ENCODE results near the gene FOXO1. TPM values are rescaled to one million over a fixed set of nuclear protein-coding genes. Genes with fewer than 3 reads are reported as not detected.

Gene FOXO1
- total RNA-seq, 1 donor from 2014 or later: 7.6 TPM

- H3K36me3 ChIP-seq (ENCODE audit: control insufficient read depth, insufficient read depth, low read length): no peaks in the 10 kb centered on the region
- no peak overlapping the region for H3K4me3 ChIP-seq (ENCODE audit: low read depth, low read length)
- DNase-seq (ENCODE audit: low read depth) (no peak), FAIRE-seq (no peak)
- H3K27me3 ChIP-seq (ENCODE audit: control insufficient read depth, insufficient read depth, low read length): no peaks in the 10 kb centered on the region
- no peak for TF ChIP-seq CTCF (IDR thresholded peaks at IDR 0.05; ENCODE audit: insufficient read depth, low read length, severe bottlenecking)
Observed at GRCh38 chr13:40599747-40600146, 66.7 kb downstream of the FOXO1 start.

GRCh38 chr13:40599124-40599523 is 67.3 kb downstream of the FOXO1 start:
- H3K36me3 ChIP-seq (ENCODE audit: control insufficient read depth, insufficient read depth, low read length): no peaks in the 10 kb centered on the region
- no peak overlapping the region for H3K4me3 ChIP-seq (ENCODE audit: low read depth, low read length)
- FAIRE-seq: no peak
- TF ChIP-seq CTCF (IDR thresholded peaks at IDR 0.05; ENCODE audit: insufficient read depth, low read length, severe bottlenecking): no peak
- DNase-seq (ENCODE audit: low read depth): no peak
- no peaks in the 10 kb centered on the region for H3K27me3 ChIP-seq (ENCODE audit: control insufficient read depth, insufficient read depth, low read length)

- Histone ChIP-seq H3K27me3 (ENCODE audit: control insufficient read depth, insufficient read depth, low read length) (no peaks in the 10 kb centered on the region), H3K36me3 (ENCODE audit: control insufficient read depth, insufficient read depth, low read length) (no peaks in the 10 kb centered on the region), H3K4me3 (ENCODE audit: low read depth, low read length) (no peak overlapping the region)
- no peak for FAIRE-seq
- DNase-seq (ENCODE audit: low read depth): no peak
- no peak for TF ChIP-seq CTCF (IDR thresholded peaks at IDR 0.05; ENCODE audit: insufficient read depth, low read length, severe bottlenecking)
Observed at GRCh38 chr13:40598569-40598968, 67.9 kb downstream of the FOXO1 start.

- no peak for TF ChIP-seq CTCF (IDR thresholded peaks at IDR 0.05; ENCODE audit: insufficient read depth, low read length, severe bottlenecking)
- FAIRE-seq (no peak), DNase-seq (ENCODE audit: low read depth) (peak; percentile 39)
- Histone ChIP-seq H3K4me3 (ENCODE audit: low read depth, low read length) (no peak overlapping the region), H3K36me3 (ENCODE audit: control insufficient read depth, insufficient read depth, low read length) (no peaks in the 10 kb centered on the region), H3K27me3 (ENCODE audit: control insufficient read depth, insufficient read depth, low read length) (no peaks in the 10 kb centered on the region)
Observed at GRCh38 chr13:40597735-40598365, 68.6 kb downstream of the FOXO1 start.

- peak; percentile 68 for FAIRE-seq
- H3K4me3 ChIP-seq (ENCODE audit: low read depth, low read length): no peak overlapping the region
- DNase-seq (ENCODE audit: low read depth): no peak
- H3K27me3 ChIP-seq (ENCODE audit: control insufficient read depth, insufficient read depth, low read length): no peaks in the 10 kb centered on the region
- no peak for TF ChIP-seq CTCF (IDR thresholded peaks at IDR 0.05; ENCODE audit: insufficient read depth, low read length, severe bottlenecking)
- H3K36me3 ChIP-seq (ENCODE audit: control insufficient read depth, insufficient read depth, low read length): no peaks in the 10 kb centered on the region
Observed at GRCh38 chr13:40596484-40596883, 70.0 kb downstream of the FOXO1 start.

- FAIRE-seq (no peak), DNase-seq (ENCODE audit: low read depth) (no peak)
- H3K27me3 ChIP-seq (ENCODE audit: control insufficient read depth, insufficient read depth, low read length): no peaks in the 10 kb centered on the region
- no peak for TF ChIP-seq CTCF (IDR thresholded peaks at IDR 0.05; ENCODE audit: insufficient read depth, low read length, severe bottlenecking)
- no peaks in the 10 kb centered on the region for H3K36me3 ChIP-seq (ENCODE audit: control insufficient read depth, insufficient read depth, low read length)
- no peak overlapping the region for H3K4me3 ChIP-seq (ENCODE audit: low read depth, low read length)
Observed at GRCh38 chr13:40595693-40596092, 70.7 kb downstream of the FOXO1 start.

Data from bronchial epithelial cell (primary cell).